ENCODE measurements around the gene MAP3K21. TPM values are rescaled to one million over a fixed set of nuclear protein-coding genes. Genes with fewer than 3 reads are reported as not detected.

Gene MAP3K21
- total and polyA plus RNA-seq, 7 experiments from 2014 or later: 0.12 to 1.0 (median 0.82) TPM

DNA sequence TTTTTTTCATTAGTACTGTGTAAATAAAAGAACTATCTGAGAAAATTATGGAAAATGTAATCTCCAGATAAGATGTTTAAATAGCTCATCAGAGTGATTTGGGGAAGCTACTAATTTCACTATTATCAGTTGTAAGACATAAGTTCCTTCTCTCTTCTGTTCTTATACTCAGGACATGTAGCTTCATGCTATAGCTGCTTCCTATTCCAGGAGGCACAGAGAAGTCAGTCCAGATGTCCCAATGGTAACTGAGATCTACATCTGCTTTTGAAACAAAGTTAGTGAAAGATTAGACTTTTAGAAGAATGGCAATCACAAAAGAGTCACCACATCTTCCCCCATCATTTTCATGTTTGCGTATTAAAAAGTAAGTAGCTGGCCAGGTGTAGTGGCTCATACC, 5.6 kb downstream of the MAP3K21 start:
- Histone ChIP-seq H3K27ac (ENCODE audit: low read depth, low read length) (no peak overlapping the region), H3K9me3 (ENCODE audit: control insufficient read depth in 2 of 3, low read length in 3 of 3) (no peaks in the 10 kb centered on the region), H3K4me3 (ENCODE audit: low read length) (no peak overlapping the region), H3K36me3 (ENCODE audit: control insufficient read depth in 2 of 3, insufficient read depth in 3 of 3, low read length in 3 of 3) (no peaks in the 10 kb centered on the region), H3K4me1 (ENCODE audit: control insufficient read depth in 2 of 2, insufficient read depth in 2 of 2, low read length in 2 of 2) (peaks cover 6 to 8% of the 10 kb centered on the region in 2 donors), H3K27me3 (ENCODE audit: control insufficient read depth in 2 of 2, insufficient read depth in 2 of 2, low read length in 2 of 2) (no peaks in the 10 kb centered on the region)
- H3K27ac Mint-ChIP-seq: no peak overlapping the region
- peaks cover 0 to 12% (median 6%) of the 10 kb centered on the region in 7 donors for H3K4me1 Mint-ChIP-seq
- ATAC-seq: no peak
- CTCF ChIA-PET: no interaction called here
- H3K9me3 Mint-ChIP-seq: no peaks in the 10 kb centered on the region
- H3K27me3 Mint-ChIP-seq: peaks cover 31 to 43% (median 33%) of the 10 kb centered on the region in 5 donors
- intact Hi-C loops (cut with micrococcal nuclease): no loop called here
- H3K4me3 Mint-ChIP-seq: no peak overlapping the region
- H3K36me3 Mint-ChIP-seq: peaks cover 0 to 5% (median 0%) of the 10 kb centered on the region in 5 donors
- POLR2A ChIA-PET: no interaction called here
- no peak for DNase-seq

DNA sequence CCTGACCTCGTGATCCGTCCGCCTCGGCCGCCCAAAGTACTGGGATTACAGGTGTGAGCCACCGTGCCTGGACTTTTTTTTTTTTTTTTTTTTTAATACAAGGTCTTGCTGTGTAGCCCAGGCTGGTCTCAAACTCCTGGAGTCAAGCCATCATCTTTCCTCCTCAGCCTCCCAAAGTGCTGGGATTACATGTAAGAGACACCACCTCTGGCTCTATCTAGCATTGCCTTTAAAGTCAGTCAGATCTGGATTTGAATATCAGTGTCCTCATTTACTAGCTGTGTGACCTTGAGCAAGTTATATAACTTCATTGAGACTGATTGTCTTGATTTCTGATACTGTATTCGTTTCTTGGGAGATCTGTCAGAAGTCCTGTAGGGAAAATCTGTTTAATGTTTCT, 6.6 kb downstream of the MAP3K21 start:
- no peaks in the 10 kb centered on the region for H3K9me3 ChIP-seq (ENCODE audit: control insufficient read depth in 2 of 3, low read length in 3 of 3)
- peaks cover 0 to under 1% (median 0%) of the 10 kb centered on the region in 11 donors for H3K9me3 Mint-ChIP-seq
- DNase-seq (no peak), ATAC-seq (no peak)
- H3K4me3 Mint-ChIP-seq: no peak overlapping the region
- H3K4me1 ChIP-seq (ENCODE audit: control insufficient read depth in 2 of 2, insufficient read depth in 2 of 2, low read length in 2 of 2): peaks cover under 1 to 2% of the 10 kb centered on the region in 2 donors
- H3K27ac Mint-ChIP-seq: no peak overlapping the region
- H3K27ac ChIP-seq (ENCODE audit: low read depth, low read length): no peak overlapping the region
- no peak overlapping the region for H3K4me3 ChIP-seq (ENCODE audit: low read length)
- ChIA-PET POLR2A (no interaction called here), CTCF (interaction anchor here (0.6 kb wide), 1 partner anchor 71 kb away, joined by 4 read pairs; no protein-coding TSS in a partner anchor)
- no peaks in the 10 kb centered on the region for H3K27me3 ChIP-seq (ENCODE audit: control insufficient read depth in 2 of 2, insufficient read depth in 2 of 2, low read length in 2 of 2)
- intact Hi-C loops (cut with micrococcal nuclease): no loop called here
- H3K36me3 ChIP-seq (ENCODE audit: control insufficient read depth in 2 of 3, insufficient read depth in 3 of 3, low read length in 3 of 3): no peaks in the 10 kb centered on the region
- H3K36me3 Mint-ChIP-seq: peaks cover 0 to 5% (median 0%) of the 10 kb centered on the region in 5 donors
- peaks cover 39 to 51% (median 41%) of the 10 kb centered on the region in 5 donors for H3K27me3 Mint-ChIP-seq
- peaks cover 0 to 7% (median 2%) of the 10 kb centered on the region in 7 donors for H3K4me1 Mint-ChIP-seq

DNA sequence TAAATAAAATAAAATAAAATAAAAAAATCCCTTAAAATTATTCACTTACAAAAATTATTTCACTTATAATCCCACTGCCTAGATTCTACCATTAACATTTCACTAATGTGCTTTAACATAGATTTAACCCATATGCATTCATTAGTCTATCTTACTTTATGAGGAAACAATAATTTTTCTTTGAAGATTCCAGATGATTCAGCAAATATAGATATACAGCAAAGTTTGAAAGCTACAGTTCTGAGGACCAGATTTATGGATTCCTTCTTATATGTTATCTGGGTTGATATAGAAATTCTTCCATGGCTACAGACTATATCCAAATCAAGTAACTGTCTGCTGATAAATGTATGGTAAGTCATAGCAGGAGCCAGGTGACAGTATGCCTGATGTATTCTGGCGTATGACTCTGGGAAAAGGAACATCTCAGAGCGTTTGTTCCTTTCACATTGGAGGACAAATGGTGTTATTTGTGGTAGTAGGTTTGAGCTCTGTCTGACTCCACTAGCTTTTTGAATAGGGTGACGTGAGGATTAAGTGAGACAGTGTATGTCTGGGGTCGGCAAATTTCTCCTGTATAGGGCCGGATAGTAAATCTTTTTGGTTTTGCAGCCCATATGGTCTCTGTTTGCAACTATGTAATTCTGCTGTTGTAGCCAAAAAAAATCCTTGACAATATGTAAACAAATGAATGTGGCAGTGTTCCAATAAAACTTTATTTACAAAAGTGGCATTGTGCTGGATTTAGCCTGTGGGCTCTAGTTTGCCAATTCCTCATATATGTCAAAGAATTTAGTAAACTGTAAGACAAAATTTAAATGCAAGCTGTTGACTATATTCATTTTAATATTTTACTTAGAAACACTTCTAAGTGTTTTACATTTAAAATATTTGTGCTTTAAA, 9.3 kb downstream of the MAP3K21 start:
- POLR2A ChIA-PET: no interaction called here
- H3K4me3 Mint-ChIP-seq: no peak overlapping the region
- H3K9me3 Mint-ChIP-seq: peaks cover 0 to 3% (median 0%) of the 10 kb centered on the region in 11 donors
- intact Hi-C loops (cut with micrococcal nuclease): no loop called here
- Histone ChIP-seq H3K4me1 (ENCODE audit: control insufficient read depth in 2 of 2, insufficient read depth in 2 of 2, low read length in 2 of 2) (no peaks in the 10 kb centered on the region), H3K36me3 (ENCODE audit: control insufficient read depth in 2 of 3, insufficient read depth in 3 of 3, low read length in 3 of 3) (no peaks in the 10 kb centered on the region), H3K27ac (ENCODE audit: low read depth, low read length) (no peak overlapping the region), H3K4me3 (ENCODE audit: low read length) (no peak overlapping the region), H3K9me3 (ENCODE audit: control insufficient read depth in 2 of 3, low read length in 3 of 3) (no peaks in the 10 kb centered on the region), H3K27me3 (ENCODE audit: control insufficient read depth in 2 of 2, insufficient read depth in 2 of 2, low read length in 2 of 2) (no peaks in the 10 kb centered on the region)
- CTCF ChIA-PET: no interaction called here
- peaks cover 0 to 2% (median 0%) of the 10 kb centered on the region in 7 donors for H3K4me1 Mint-ChIP-seq
- ATAC-seq (no peak), DNase-seq (no peak)
- H3K36me3 Mint-ChIP-seq: peaks cover 0 to 5% (median 0%) of the 10 kb centered on the region in 5 donors
- peaks cover 45 to 61% (median 53%) of the 10 kb centered on the region in 5 donors for H3K27me3 Mint-ChIP-seq
- H3K27ac Mint-ChIP-seq: no peak overlapping the region

DNA sequence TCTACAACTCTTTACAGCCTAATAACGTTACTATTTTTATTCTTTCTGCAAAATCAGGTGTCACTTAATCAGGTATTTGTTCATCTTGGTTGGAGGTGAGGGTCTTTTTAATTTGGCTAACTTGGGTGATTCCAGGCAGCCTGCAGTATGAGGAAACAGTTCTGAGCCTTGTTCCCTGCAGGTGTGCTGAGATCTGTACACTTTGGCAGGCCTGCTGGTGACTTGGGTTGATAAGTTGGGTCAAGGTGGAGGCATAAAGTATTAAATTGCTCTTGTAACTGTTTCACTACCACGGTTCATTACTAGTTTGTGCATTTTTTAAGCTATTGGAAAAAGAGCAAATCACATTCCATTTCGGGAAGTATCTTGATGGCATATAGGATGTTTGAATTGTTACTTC, 10.0 kb downstream of the MAP3K21 start:
- ATAC-seq (no peak), DNase-seq (no peak)
- intact Hi-C loops (cut with micrococcal nuclease): no loop called here
- Mint-ChIP-seq H3K4me1 (peaks cover 0 to 2% (median 0%) of the 10 kb centered on the region in 7 donors), H3K36me3 (peaks cover 0 to 5% (median 0%) of the 10 kb centered on the region in 5 donors), H3K4me3 (no peak overlapping the region), H3K27ac (no peak overlapping the region), H3K27me3 (peaks cover 44 to 61% (median 53%) of the 10 kb centered on the region in 5 donors), H3K9me3 (peaks cover 0 to 3% (median 0%) of the 10 kb centered on the region in 11 donors)
- Histone ChIP-seq H3K4me3 (ENCODE audit: low read length) (no peak overlapping the region), H3K4me1 (ENCODE audit: control insufficient read depth in 2 of 2, insufficient read depth in 2 of 2, low read length in 2 of 2) (no peaks in the 10 kb centered on the region), H3K27me3 (ENCODE audit: control insufficient read depth in 2 of 2, insufficient read depth in 2 of 2, low read length in 2 of 2) (no peaks in the 10 kb centered on the region), H3K36me3 (ENCODE audit: control insufficient read depth in 2 of 3, insufficient read depth in 3 of 3, low read length in 3 of 3) (no peaks in the 10 kb centered on the region), H3K9me3 (ENCODE audit: control insufficient read depth in 2 of 3, low read length in 3 of 3) (no peaks in the 10 kb centered on the region), H3K27ac (ENCODE audit: low read depth, low read length) (no peak overlapping the region)
- ChIA-PET POLR2A (no interaction called here), CTCF (no interaction called here)

DNA sequence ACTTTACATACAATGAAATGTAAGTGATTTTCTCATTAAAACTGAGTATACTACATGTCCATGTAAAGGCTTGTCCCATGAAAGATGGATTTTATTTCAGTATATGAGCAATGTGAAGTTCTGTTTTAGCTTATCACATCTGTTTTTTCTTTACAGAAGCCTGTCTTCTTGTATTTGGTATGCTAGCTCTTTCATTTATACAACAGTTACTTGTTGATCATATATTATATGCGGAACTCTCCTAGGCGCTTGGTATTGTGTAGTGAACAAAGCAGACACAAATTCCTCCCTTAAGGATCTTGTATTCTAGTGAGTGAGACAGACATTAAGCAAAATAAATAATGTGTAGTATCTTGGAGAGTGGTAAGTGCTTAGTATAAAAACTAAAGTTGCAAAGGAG, 10.6 kb downstream of the MAP3K21 start:
- peaks cover 42 to 61% (median 57%) of the 10 kb centered on the region in 5 donors for H3K27me3 Mint-ChIP-seq
- CTCF ChIA-PET: no interaction called here
- H3K27ac Mint-ChIP-seq: no peak overlapping the region

DNA sequence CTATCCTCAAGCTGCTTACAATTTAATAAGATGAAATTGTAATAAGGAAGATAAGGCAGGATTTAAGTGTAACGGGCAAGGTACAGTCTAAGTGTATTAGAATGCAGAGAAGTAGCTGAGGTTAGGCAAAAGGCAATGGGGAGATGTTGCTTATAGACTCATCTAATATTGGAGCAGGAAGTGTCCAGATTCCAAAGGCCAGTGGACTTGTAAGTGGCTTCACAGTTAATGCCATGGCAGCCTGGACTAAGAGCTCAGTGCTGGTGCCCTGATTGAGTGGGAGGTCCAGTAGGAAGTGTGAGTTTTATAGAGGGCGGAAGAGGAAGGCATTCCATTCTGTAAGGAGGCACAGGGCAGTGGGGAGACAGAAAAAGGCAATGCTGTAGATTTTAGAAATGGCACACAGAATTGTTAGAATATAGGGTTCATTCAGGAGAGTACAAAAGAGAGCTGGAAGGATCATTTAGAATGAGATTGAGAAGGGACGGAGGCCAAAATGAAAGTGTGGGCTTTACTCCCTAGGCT, 12.6 kb downstream of the MAP3K21 start:
- CTCF ChIA-PET: no interaction called here
- H3K4me3 ChIP-seq (ENCODE audit: low read length): no peak overlapping the region
- no peaks in the 10 kb centered on the region for H3K27me3 ChIP-seq (ENCODE audit: control insufficient read depth in 2 of 2, insufficient read depth in 2 of 2, low read length in 2 of 2)
- Mint-ChIP-seq H3K9me3 (peaks cover 0 to 5% (median 0%) of the 10 kb centered on the region in 11 donors), H3K36me3 (peaks cover 0 to 4% (median 0%) of the 10 kb centered on the region in 5 donors), H3K27me3 (peaks cover 41 to 71% (median 57%) of the 10 kb centered on the region in 5 donors), H3K4me1 (peaks cover 0 to 2% (median 0%) of the 10 kb centered on the region in 7 donors), H3K4me3 (no peak overlapping the region), H3K27ac (no peak overlapping the region)
- ATAC-seq (no peak), DNase-seq (no peak)
- H3K4me1 ChIP-seq (ENCODE audit: control insufficient read depth in 2 of 2, insufficient read depth in 2 of 2, low read length in 2 of 2): no peaks in the 10 kb centered on the region
- POLR2A ChIA-PET: no interaction called here
- no peaks in the 10 kb centered on the region for H3K36me3 ChIP-seq (ENCODE audit: control insufficient read depth in 2 of 3, insufficient read depth in 3 of 3, low read length in 3 of 3)
- H3K9me3 ChIP-seq (ENCODE audit: control insufficient read depth in 2 of 3, low read length in 3 of 3): no peaks in the 10 kb centered on the region
- intact Hi-C loops (cut with micrococcal nuclease): no loop called here
- H3K27ac ChIP-seq (ENCODE audit: low read depth, low read length): no peak overlapping the region

More for the DNA sequence above, 10.6 kb downstream of the MAP3K21 start:
- ATAC-seq (no peak), DNase-seq (no peak)
- no peaks in the 10 kb centered on the region for H3K9me3 ChIP-seq (ENCODE audit: control insufficient read depth in 2 of 3, low read length in 3 of 3)
- intact Hi-C loops (cut with micrococcal nuclease): no loop called here
- H3K4me1 ChIP-seq (ENCODE audit: control insufficient read depth in 2 of 2, insufficient read depth in 2 of 2, low read length in 2 of 2): no peaks in the 10 kb centered on the region
- POLR2A ChIA-PET: no interaction called here
- peaks cover 0 to 2% (median 0%) of the 10 kb centered on the region in 7 donors for H3K4me1 Mint-ChIP-seq
- peaks cover 0 to 3% (median 0%) of the 10 kb centered on the region in 11 donors for H3K9me3 Mint-ChIP-seq
- H3K36me3 ChIP-seq (ENCODE audit: control insufficient read depth in 2 of 3, insufficient read depth in 3 of 3, low read length in 3 of 3): no peaks in the 10 kb centered on the region
- no peak overlapping the region for H3K27ac ChIP-seq (ENCODE audit: low read depth, low read length)
- no peak overlapping the region for H3K4me3 ChIP-seq (ENCODE audit: low read length)
- no peaks in the 10 kb centered on the region for H3K27me3 ChIP-seq (ENCODE audit: control insufficient read depth in 2 of 2, insufficient read depth in 2 of 2, low read length in 2 of 2)
- no peak overlapping the region for H3K4me3 Mint-ChIP-seq
- H3K36me3 Mint-ChIP-seq: peaks cover 0 to 5% (median 0%) of the 10 kb centered on the region in 5 donors

All from naive thymus-derived CD4-positive, alpha-beta T cell (primary cell).